Measurements from ENCODE around the gene TBC1D5.

DNA sequence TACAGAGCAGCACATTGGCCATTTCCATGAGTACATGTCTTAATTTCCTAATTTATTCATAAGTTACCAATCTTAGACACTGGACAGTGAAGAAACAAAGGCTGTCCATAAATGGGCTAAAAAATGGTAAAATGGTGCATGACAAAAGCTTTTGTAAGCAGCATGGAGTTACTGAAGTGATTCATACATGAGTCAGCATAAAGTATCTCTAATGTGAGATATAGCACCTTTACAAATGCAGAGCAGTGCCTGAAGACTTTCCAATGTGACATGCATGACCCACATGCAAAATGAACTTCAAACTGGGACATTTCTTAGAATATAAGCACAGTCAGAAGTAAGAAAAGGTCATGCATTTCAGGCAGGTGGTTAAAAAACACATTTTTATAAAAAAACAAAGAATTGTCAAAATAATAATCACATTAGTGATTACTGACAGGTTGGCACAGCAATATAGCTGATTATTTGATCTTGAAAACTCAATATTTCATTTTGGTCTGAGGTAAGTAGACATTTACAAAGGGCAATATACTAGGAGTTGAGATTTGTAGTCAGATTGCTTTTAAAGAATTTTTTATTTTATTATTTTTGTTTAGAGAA, 558.4 kb downstream of the TBC1D5 start:
- no peak for TF ChIP-seq POLR2A (IDR thresholded peaks at IDR 0.05; ENCODE audit: low read depth, low read length)
- no peak for TF ChIP-seq POLR2AphosphoS5 (IDR thresholded peaks at IDR 0.05; ENCODE audit: low read depth, low read length)
- TF ChIP-seq PAX5 (IDR thresholded peaks at IDR 0.05; ENCODE audit: insufficient read depth, low read length, severe bottlenecking): no peak
- TF ChIP-seq SPI1 (IDR thresholded peaks at IDR 0.05; ENCODE audit: low read depth, low read length): no peak
